Prostate gland (tissue), 2 donors: ENCODE measurements around the gene TK1.

ENCODE experiments used
- POLR2A ChIP-seq: fragments of 450-650 bp; IDR thresholded peaks from one replicate; pipeline ENCODE4 v1.6.1; 2016; ENCODE audit warnings: antibody characterized with exemption, mild to moderate bottlenecking
- POLR2AphosphoS5 ChIP-seq: sonication (generic); formaldehyde crosslinking; IDR thresholded peaks from one replicate; pipeline ENCODE4 v1.6.1; 2017; ENCODE audit warnings: antibody characterized with exemption
- TF ChIP-seq, protein P1 (sequence below), 4 experiments: fragments of 200-600 bp in 2 of 4; fragments of 450-650 bp in 2 of 4; sonication (generic) in 2 of 4; IDR thresholded peaks; 1 replicate in 3 of 4; 2 replicates in 1 of 4; pipeline ENCODE4 v1.5.1; 2016 to 2019; ENCODE audit warnings: antibody characterized with exemption in 4 of 4, mild to moderate bottlenecking in 2 of 4, moderate library complexity in 2 of 4

DNA sequence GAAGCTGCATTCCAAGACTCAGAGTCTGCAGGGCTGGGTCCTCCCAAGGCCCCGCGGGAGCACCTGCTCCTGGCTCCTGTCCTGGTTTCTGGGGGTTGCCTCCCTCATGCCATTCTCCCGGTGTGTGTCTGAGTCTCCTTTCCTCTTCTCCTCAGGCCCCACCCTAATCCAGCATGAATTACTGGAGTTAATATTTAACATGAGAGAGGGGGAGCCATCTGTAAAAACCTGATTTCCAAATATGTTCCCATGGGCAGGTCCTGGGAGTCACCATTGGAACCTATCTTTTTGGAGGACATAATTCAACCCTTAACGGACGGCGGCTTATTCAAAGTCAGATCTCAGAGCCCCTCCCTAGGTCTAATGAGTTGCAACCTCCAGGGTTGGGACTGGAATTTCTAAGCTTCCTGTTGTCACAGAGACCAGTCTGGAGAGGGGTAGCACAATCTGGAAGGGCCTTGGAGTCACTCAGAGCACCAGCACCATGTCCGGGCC is 35.3 kb downstream of the TK1 start:
- no peak for TF ChIP-seq POLR2A
- TF ChIP-seq, protein P1, sequence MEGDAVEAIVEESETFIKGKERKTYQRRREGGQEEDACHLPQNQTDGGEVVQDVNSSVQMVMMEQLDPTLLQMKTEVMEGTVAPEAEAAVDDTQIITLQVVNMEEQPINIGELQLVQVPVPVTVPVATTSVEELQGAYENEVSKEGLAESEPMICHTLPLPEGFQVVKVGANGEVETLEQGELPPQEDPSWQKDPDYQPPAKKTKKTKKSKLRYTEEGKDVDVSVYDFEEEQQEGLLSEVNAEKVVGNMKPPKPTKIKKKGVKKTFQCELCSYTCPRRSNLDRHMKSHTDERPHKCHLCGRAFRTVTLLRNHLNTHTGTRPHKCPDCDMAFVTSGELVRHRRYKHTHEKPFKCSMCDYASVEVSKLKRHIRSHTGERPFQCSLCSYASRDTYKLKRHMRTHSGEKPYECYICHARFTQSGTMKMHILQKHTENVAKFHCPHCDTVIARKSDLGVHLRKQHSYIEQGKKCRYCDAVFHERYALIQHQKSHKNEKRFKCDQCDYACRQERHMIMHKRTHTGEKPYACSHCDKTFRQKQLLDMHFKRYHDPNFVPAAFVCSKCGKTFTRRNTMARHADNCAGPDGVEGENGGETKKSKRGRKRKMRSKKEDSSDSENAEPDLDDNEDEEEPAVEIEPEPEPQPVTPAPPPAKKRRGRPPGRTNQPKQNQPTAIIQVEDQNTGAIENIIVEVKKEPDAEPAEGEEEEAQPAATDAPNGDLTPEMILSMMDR (IDR thresholded peaks at IDR 0.05), result no peak
- peak; percentile 43 for TF ChIP-seq POLR2AphosphoS5
